NCI-H82 (cell line): ENCODE results near the gene AXL.
"Not testable (repeated sequence)": the region's sequence is repeated elsewhere in the genome, so short reads cannot be mapped to it uniquely, and the experiment has no call there.

Source experiments
- DNase-seq: peaks from one replicate; lab custom pipeline; 2025; lab: John Stamatoyannopoulos, UW

AXL gene

GRCh38 chr19:41276231-41276630 lies 57.2 kb downstream of the AXL start:
- DNase-seq: no peak

- DNase-seq: no peak
These were observed 59.5 kb downstream of the AXL start for GRCh38 chr19:41278478-41278877.

- DNase-seq: no peak
These were observed 69.9 kb downstream of the AXL start for GRCh38 chr19:41288673-41289530.

- DNase-seq: not testable (repeated sequence)
These were observed 70.8 kb downstream of the AXL start for GRCh38 chr19:41289814-41290213.

GRCh38 chr19:41294393-41294792 lies 75.4 kb downstream of the AXL start:
- no peak for DNase-seq

- no peak for DNase-seq
These were observed 76.5 kb downstream of the AXL start for GRCh38 chr19:41295499-41295898.

- DNase-seq: no peak
These were observed 77.4 kb downstream of the AXL start for GRCh38 chr19:41296433-41296871.

- no peak for DNase-seq
These were observed 78.8 kb downstream of the AXL start for GRCh38 chr19:41297628-41298347.

GRCh38 chr19:41298348-41298964 lies 79.4 kb downstream of the AXL start:
- peak; percentile 23 for DNase-seq

GRCh38 chr19:41299046-41299754 lies 80.2 kb downstream of the AXL start:
- no peak for DNase-seq

- DNase-seq: peak; percentile 44
These were observed 80.7 kb downstream of the AXL start for GRCh38 chr19:41299755-41300089.

GRCh38 chr19:41300555-41300954 lies 81.5 kb downstream of the AXL start:
- DNase-seq: no peak

- DNase-seq: no peak
These were observed 83.8 kb downstream of the AXL start for GRCh38 chr19:41302624-41303351.

- no peak for DNase-seq
These were observed 84.9 kb downstream of the AXL start for GRCh38 chr19:41303954-41304353.

- no peak for DNase-seq
These were observed 85.9 kb downstream of the AXL start for GRCh38 chr19:41304706-41305483.

GRCh38 chr19:41305927-41306793 lies 87.1 kb downstream of the AXL start:
- no peak for DNase-seq

GRCh38 chr19:41307090-41307875 lies 88.3 kb downstream of the AXL start:
- DNase-seq: no peak

- DNase-seq: no peak
These were observed 89.0 kb downstream of the AXL start for GRCh38 chr19:41307954-41308449.
